Neutrophil (primary cell): ENCODE results near the gene SLC4A2.

Experiments
- H3K27ac ChIP-seq: fragments of 200-600 bp; sonication (generic); 2 replicates; pipeline ENCODE4 v1.5.1; 2016; ENCODE audit warnings: mild to moderate bottlenecking, moderate library complexity
- H3K27me3 ChIP-seq: fragments of 200-600 bp; sonication (generic); 2 replicates; pipeline ENCODE4 v1.6.0; 2016; ENCODE audit warnings: mild to moderate bottlenecking
- H3K36me3 ChIP-seq: fragments of 200-600 bp; sonication (generic); 2 replicates; pipeline ENCODE4 v1.5.1; 2017
- H3K4me1 ChIP-seq, 2 experiments: fragments of 200-600 bp in 1 of 2; sonication (generic) in 1 of 2; 1 replicate in 1 of 2; 2 replicates in 1 of 2; pipeline versions ENCODE4 v1.5.1 to v1.6.1; 2013 to 2016; ENCODE audit warnings: low read depth in 1 of 2, low read length in 1 of 2, mild to moderate bottlenecking in 1 of 2, moderate library complexity in 1 of 2; ENCODE audit not compliant: control insufficient read depth in 1 of 2, insufficient read depth in 1 of 2
- H3K4me3 ChIP-seq, 2 experiments: fragments of 200-600 bp in 1 of 2; sonication (generic) in 1 of 2; 1 replicate in 1 of 2; 2 replicates in 1 of 2; pipeline ENCODE4 v1.5.1; 2013 to 2016; ENCODE audit warnings: low read depth in 1 of 2, low read length in 1 of 2, mild to moderate bottlenecking in 1 of 2, moderate library complexity in 1 of 2
- H3K9me3 ChIP-seq: fragments of 200-600 bp; sonication (generic); 2 replicates; pipeline ENCODE4 v1.5.1; 2016
- CTCF ChIP-seq: fragments of 200-600 bp; sonication (generic); IDR thresholded peaks from 2 replicates; pipeline ENCODE4 v1.5.1; 2016; ENCODE audit warnings: antibody characterized with exemption

Gene SLC4A2

GRCh38 chr7:151117565-151117964, 58.2 kb downstream of the SLC4A2 start:
- H3K9me3 ChIP-seq = no peaks in the 10 kb centered on the region
- no peak overlapping the region for H3K4me3 ChIP-seq
- H3K27ac ChIP-seq = no peak overlapping the region
- H3K27me3 ChIP-seq = peaks cover 46% of the 10 kb centered on the region
- peaks cover 3% of the 10 kb centered on the region for H3K36me3 ChIP-seq
- H3K4me1 ChIP-seq = peaks cover 0 to 3% of the 10 kb centered on the region in 2 experiments
- TF ChIP-seq CTCF = no peak

DNA sequence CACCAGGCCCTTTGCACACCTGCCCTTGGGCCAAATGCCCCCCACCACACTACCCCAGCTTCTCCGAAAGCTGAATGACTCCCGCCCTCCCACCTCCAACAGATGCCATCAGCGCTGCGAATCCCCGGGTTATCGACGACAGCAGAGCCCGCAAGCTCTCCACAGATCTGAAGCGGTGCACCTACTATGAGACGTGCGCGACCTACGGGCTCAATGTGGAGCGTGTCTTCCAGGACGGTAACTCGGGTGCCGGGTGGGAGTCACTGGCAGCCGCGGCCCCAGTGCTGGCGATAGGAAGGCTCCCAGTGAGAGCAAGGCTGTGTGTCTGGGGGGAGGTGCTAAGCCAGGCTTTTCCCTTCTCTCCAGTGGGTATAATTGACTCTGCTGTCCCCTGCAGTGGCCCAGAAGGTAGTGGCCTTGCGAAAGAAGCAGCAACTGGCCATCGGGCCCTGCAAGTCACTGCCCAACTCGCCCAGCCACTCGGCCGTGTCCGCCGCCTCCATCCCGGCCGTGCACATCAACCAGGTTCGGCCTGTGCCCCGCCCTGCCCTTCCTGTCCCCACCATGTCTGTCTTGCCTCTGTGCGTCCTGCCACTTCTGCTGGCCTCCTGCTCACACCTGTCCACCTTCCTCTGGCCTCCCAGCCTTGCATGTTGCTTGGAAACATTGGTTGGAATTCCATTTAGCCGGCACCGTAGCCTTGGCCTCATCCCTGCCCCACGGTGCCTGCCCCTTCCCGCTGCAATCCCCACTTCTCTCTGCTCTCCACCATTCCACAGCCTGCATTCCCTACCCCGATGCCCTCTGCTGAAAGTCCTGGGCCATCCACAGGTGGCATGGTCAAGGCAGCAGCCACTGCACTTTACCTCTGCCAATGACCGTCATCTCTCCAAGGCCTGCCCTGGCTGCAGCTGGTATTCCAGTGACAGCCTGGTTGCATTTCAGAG, 59.0 kb downstream of the SLC4A2 start:
- TF ChIP-seq CTCF = no peak
- Histone ChIP-seq H3K9me3 (no peaks in the 10 kb centered on the region), H3K27ac (no peak overlapping the region), H3K4me1 (peaks cover 0 to 3% of the 10 kb centered on the region in 2 experiments), H3K4me3 (no peak overlapping the region), H3K36me3 (peaks cover 3% of the 10 kb centered on the region), H3K27me3 (peaks cover 38% of the 10 kb centered on the region)

- Histone ChIP-seq H3K36me3 (peaks cover 3% of the 10 kb centered on the region), H3K4me3 (no peak overlapping the region), H3K4me1 (peaks cover 0 to 3% of the 10 kb centered on the region in 2 experiments), H3K27ac (no peak overlapping the region), H3K27me3 (peaks cover 32% of the 10 kb centered on the region), H3K9me3 (no peaks in the 10 kb centered on the region)
- no peak for TF ChIP-seq CTCF
Observed at GRCh38 chr7:151119055-151119415, 59.6 kb downstream of the SLC4A2 start.

DNA sequence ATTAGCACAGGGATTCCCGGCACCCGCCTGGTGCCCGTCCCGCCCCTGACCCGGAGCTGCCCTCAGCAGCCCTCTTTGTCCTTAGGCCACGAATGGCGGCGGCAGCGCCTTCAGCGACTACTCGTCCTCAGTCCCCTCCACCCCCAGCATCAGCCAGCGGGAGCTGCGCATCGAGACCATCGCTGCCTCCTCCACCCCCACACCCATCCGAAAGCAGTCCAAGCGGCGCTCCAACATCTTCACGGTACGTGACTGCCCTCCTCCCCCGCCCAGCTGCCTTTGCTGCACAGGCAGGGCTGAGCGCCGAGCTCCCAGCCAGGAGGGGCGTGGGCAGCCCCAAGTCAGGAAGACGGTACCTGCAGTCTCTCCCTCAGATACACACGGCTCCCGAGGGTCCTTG, 60.5 kb downstream of the SLC4A2 start:
- Histone ChIP-seq H3K4me1 (peaks cover 0 to 3% of the 10 kb centered on the region in 2 experiments), H3K9me3 (no peaks in the 10 kb centered on the region), H3K36me3 (peaks cover 3% of the 10 kb centered on the region), H3K27me3 (peaks cover 26% of the 10 kb centered on the region), H3K27ac (no peak overlapping the region), H3K4me3 (no peak overlapping the region)
- TF ChIP-seq CTCF = no peak

- peaks cover 16% of the 10 kb centered on the region for H3K27me3 ChIP-seq
- TF ChIP-seq CTCF = no peak
- H3K36me3 ChIP-seq = peaks cover 3% of the 10 kb centered on the region
- no peak overlapping the region for H3K27ac ChIP-seq
- H3K4me3 ChIP-seq = no peak overlapping the region
- H3K4me1 ChIP-seq = no peaks in the 10 kb centered on the region
- H3K9me3 ChIP-seq = no peaks in the 10 kb centered on the region
Observed at GRCh38 chr7:151120896-151121295, 61.5 kb downstream of the SLC4A2 start.
